HepG2 (cell line): ENCODE data around the gene DNTTIP2. TPM values are rescaled to one million over a fixed set of nuclear protein-coding genes. Genes with fewer than 3 reads are reported as not detected.

Experiments
- FOXP1 ChIP-seq, 2 experiments: fragments of 450-650 bp in 1 of 2; IDR thresholded peaks; 2 replicates each; pipeline ENCODE4 v1.6.1; 2017 to 2018; ENCODE audit warnings: antibody characterized with exemption in 1 of 2
- FOXP4 ChIP-seq: sonication (generic); formaldehyde crosslinking; IDR thresholded peaks from 2 replicates; pipeline ENCODE4 v1.4.0; 2020; ENCODE audit warnings: missing genetic modification reagents
- FUBP1 ChIP-seq: sonication (generic); formaldehyde crosslinking; IDR thresholded peaks from 2 replicates; pipeline ENCODE4 v1.5.1; 2020; ENCODE audit warnings: missing genetic modification reagents, mild to moderate bottlenecking, borderline replicate concordance
- KDM5A ChIP-seq: fragments of 200-600 bp; sonication (generic); IDR thresholded peaks from 2 replicates; pipeline ENCODE4 v1.7.0; 2018; ENCODE audit warnings: antibody characterized with exemption, mild to moderate bottlenecking, low read length, borderline replicate concordance
- RAD21 ChIP-seq: fragments of 450-650 bp; formaldehyde crosslinking; IDR thresholded peaks from 2 replicates; pipeline ENCODE4 v1.5.0; 2020; ENCODE audit warnings: mild to moderate bottlenecking
- SOX13 ChIP-seq, 3 experiments: fragments of 450-650 bp in 1 of 3; sonication (generic) in 1 of 3; formaldehyde crosslinking in 1 of 3; IDR thresholded peaks in 2 of 3; conservative IDR thresholded peaks in 1 of 3; 2 replicates each; pipeline versions ENCODE4 v1.5.0 to v1.6.1; 2016 to 2020; ENCODE audit warnings: antibody characterized with exemption in 1 of 3, mild to moderate bottlenecking in 1 of 3, missing compliant biosample characterization in 1 of 3, missing genetic modification reagents in 1 of 3, moderate library complexity in 1 of 3
- TBL1XR1 ChIP-seq: fragments of 150-350 bp; IDR thresholded peaks from 2 replicates; pipeline ENCODE4 v1.6.1; 2014; ENCODE audit warnings: borderline replicate concordance, low read length; ENCODE audit not compliant: partially characterized antibody
- WIZ ChIP-seq: sonication (generic); formaldehyde crosslinking; IDR thresholded peaks from 2 replicates; pipeline ENCODE4 v1.5.1; 2020; ENCODE audit warnings: mild to moderate bottlenecking, missing genetic modification reagents
- YEATS2 ChIP-seq: sonication (generic); formaldehyde crosslinking; IDR thresholded peaks from 2 replicates; pipeline ENCODE4 v1.4.0; 2020; ENCODE audit warnings: missing genetic modification reagents, borderline replicate concordance
- ZBTB7B ChIP-seq: sonication (generic); formaldehyde crosslinking; IDR thresholded peaks from 2 replicates; pipeline ENCODE4 v1.4.0; 2020; ENCODE audit warnings: missing genetic modification reagents
- ZMYM3 ChIP-seq: sonication (generic); formaldehyde crosslinking; IDR thresholded peaks from 2 replicates; pipeline ENCODE4 v1.5.1; 2020; ENCODE audit warnings: mild to moderate bottlenecking, missing genetic modification reagents
- ZNF335 ChIP-seq: sonication (generic); formaldehyde crosslinking; IDR thresholded peaks from 2 replicates; pipeline ENCODE4 v1.4.0; 2020; ENCODE audit warnings: missing genetic modification reagents
- ZNF383 ChIP-seq: sonication (generic); formaldehyde crosslinking; IDR thresholded peaks from 2 replicates; pipeline ENCODE4 v1.4.0; 2020; ENCODE audit warnings: missing genetic modification reagents, mild to moderate bottlenecking, borderline replicate concordance
- ZSCAN25 ChIP-seq: sonication (generic); formaldehyde crosslinking; IDR thresholded peaks from 2 replicates; pipeline ENCODE4 v1.8.0; 2022; ENCODE audit warnings: mild to moderate bottlenecking, missing genetic modification reagents
- ZSCAN31 ChIP-seq: sonication (generic); formaldehyde crosslinking; IDR thresholded peaks from 2 replicates; pipeline ENCODE4 v1.5.0; 2020; ENCODE audit warnings: low read depth, mild to moderate bottlenecking, missing genetic modification reagents
- polyA plus RNA-seq, 8 experiments: library from polyadenylated mRNA; depleted of rRNA in 3 of 8; stranded (reverse) in 7 of 8; unstranded in 1 of 8; fragments of >200 nt; fragmentation: Illumina TruSeq in 4 of 8; extraction: Trizol in 4 of 8; gene quantifications; 2 replicates each; pipeline versions ENCODE4 v1.2.1 to v1.2.3, GENCODE V29; 2011 to 2016; ENCODE audit warnings: low read depth in 4 of 8, missing spikeins in 1 of 8, mixed read lengths in 1 of 8; ENCODE audit not compliant: insufficient read depth in 1 of 8
- total RNA-seq, 5 experiments: library from RNA; depleted of rRNA; stranded (reverse); fragments of >200 nt; fragmentation: Illumina TruSeq; extraction: Trizol; gene quantifications; 2 replicates each; pipeline ENCODE4 v1.2.3, GENCODE V29; 2016; ENCODE audit warnings: low read depth in 1 of 5
- TF ChIP-seq, protein P1 (sequence below): IDR thresholded peaks from 2 replicates; pipeline ENCODE4 v1.6.1; 2016; ENCODE audit warnings: control low read depth
- TF ChIP-seq, protein P2 (sequence below): sonication (generic); formaldehyde crosslinking; IDR thresholded peaks from 2 replicates; pipeline ENCODE4 v1.8.1; 2023; ENCODE audit warnings: mild to moderate bottlenecking, missing genetic modification reagents
- TF ChIP-seq, protein P3 (sequence below): sonication (generic); formaldehyde crosslinking; IDR thresholded peaks from 2 replicates; pipeline ENCODE4 v1.4.0; 2020; ENCODE audit warnings: missing genetic modification reagents

Gene DNTTIP2
- total and polyA plus RNA-seq, 2 of the 13 experiments (the other 11 are each of a cell fraction or from before 2014, with no cell fraction given), result 11.4 to 63.3 TPM

- TF ChIP-seq ZSCAN25 (CRISPR knock-in tag) (0 out of 2 replicates have a peak, but pooled peaks have one; percentile 49), FUBP1 (CRISPR knock-in tag) (no peak), FOXP1 (IDR thresholded peaks at IDR 0.05) (no peak), FOXP1 (CRISPR knock-in tag; IDR thresholded peaks at IDR 0.05) (peak; percentile 23; the same call in 1 of the 2 replicates), ZBTB7B (CRISPR knock-in tag) (peak; percentile 81), RAD21 (CRISPR knock-in tag) (peak; percentile 40), YEATS2 (CRISPR knock-in tag) (no peak; the same call in 1 of the 2 replicates), ZNF383 (no peak), FOXP4 (CRISPR knock-in tag) (peak; percentile 77), TBL1XR1 (no peak), ZMYM3 (CRISPR knock-in tag) (peak; percentile 98), ZNF335 (CRISPR knock-in tag) (peak; percentile 48; the same call in 1 of the 2 replicates), SOX13 (IDR thresholded peaks at IDR 0.05) (no peak), SOX13 (CRISPR knock-in tag; conservative IDR thresholded peaks at IDR 0.05 in 1 of 2, IDR thresholded peaks at IDR 0.05 in 1 of 2) (peak in 1 of 2 experiments; percentile 87; a peak in 2 of 4 replicates), KDM5A (no peak), WIZ (no peak), ZSCAN31 (CRISPR knock-in tag) (peak; percentile 72; the same call in 1 of the 2 replicates)
- TF ChIP-seq, protein P1, sequence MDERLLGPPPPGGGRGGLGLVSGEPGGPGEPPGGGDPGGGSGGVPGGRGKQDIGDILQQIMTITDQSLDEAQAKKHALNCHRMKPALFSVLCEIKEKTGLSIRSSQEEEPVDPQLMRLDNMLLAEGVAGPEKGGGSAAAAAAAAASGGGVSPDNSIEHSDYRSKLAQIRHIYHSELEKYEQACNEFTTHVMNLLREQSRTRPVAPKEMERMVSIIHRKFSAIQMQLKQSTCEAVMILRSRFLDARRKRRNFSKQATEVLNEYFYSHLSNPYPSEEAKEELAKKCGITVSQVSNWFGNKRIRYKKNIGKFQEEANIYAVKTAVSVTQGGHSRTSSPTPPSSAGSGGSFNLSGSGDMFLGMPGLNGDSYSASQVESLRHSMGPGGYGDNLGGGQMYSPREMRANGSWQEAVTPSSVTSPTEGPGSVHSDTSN (CRISPR knock-in tag), result no peak
- TF ChIP-seq, protein P2, sequence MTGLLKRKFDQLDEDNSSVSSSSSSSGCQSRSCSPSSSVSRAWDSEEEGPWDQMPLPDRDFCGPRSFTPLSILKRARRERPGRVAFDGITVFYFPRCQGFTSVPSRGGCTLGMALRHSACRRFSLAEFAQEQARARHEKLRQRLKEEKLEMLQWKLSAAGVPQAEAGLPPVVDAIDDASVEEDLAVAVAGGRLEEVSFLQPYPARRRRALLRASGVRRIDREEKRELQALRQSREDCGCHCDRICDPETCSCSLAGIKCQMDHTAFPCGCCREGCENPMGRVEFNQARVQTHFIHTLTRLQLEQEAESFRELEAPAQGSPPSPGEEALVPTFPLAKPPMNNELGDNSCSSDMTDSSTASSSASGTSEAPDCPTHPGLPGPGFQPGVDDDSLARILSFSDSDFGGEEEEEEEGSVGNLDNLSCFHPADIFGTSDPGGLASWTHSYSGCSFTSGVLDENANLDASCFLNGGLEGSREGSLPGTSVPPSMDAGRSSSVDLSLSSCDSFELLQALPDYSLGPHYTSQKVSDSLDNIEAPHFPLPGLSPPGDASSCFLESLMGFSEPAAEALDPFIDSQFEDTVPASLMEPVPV, result no peak; the same call in 1 of the 2 replicates
- TF ChIP-seq, protein P3, sequence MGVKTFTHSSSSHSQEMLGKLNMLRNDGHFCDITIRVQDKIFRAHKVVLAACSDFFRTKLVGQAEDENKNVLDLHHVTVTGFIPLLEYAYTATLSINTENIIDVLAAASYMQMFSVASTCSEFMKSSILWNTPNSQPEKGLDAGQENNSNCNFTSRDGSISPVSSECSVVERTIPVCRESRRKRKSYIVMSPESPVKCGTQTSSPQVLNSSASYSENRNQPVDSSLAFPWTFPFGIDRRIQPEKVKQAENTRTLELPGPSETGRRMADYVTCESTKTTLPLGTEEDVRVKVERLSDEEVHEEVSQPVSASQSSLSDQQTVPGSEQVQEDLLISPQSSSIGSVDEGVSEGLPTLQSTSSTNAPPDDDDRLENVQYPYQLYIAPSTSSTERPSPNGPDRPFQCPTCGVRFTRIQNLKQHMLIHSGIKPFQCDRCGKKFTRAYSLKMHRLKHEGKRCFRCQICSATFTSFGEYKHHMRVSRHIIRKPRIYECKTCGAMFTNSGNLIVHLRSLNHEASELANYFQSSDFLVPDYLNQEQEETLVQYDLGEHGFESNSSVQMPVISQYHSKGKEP (CRISPR knock-in tag), result no peak
These were observed 51.2 kb downstream of the DNTTIP2 start (continued) for GRCh38 chr1:93827633-93828366.
